GM12801 (cell line): ENCODE results near the gene OXNAD1.

ENCODE experiments used
- TF ChIP-seq, protein P1 (sequence below): IDR thresholded peaks from one replicate; pipeline ENCODE4 v1.5.1; 2011; ENCODE audit warnings: control low read depth; ENCODE audit not compliant: insufficient read length; ENCODE audit errors: extremely low read depth

The OXNAD1 gene

DNA sequence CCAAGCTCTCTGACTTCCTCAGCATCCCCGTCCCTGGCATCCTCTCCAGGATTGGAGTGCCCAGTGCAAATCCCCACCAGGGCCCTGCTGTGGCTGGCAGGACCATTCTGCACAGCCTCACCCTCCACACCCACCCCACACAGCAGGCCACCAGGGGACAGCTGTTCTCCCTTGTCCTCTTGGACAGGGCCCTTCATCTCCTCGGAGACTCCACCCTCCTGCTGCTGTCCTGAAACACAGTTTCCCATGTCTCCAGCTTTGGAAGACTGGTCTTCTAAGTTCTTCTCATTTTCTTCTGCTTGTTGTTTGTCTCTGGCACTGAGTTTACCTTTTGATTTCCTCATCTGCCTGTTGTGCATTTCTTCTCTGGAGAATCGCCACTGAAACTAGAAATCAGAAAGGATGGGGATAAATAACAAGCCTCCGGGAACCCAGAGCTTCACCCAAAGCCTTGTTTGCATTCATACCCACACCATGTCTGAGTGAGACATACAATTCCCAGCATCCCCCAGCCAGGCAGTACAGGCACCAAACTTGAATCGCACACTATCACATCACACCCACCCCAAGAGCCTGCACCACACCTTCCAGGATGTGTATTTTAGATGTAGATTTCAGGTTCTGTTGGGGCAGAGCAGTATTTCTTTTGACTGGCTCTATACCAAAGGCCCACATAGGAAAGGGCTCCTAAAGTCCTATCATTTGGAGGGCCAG is 52.0 kb downstream of the OXNAD1 start:
- TF ChIP-seq, protein P1, sequence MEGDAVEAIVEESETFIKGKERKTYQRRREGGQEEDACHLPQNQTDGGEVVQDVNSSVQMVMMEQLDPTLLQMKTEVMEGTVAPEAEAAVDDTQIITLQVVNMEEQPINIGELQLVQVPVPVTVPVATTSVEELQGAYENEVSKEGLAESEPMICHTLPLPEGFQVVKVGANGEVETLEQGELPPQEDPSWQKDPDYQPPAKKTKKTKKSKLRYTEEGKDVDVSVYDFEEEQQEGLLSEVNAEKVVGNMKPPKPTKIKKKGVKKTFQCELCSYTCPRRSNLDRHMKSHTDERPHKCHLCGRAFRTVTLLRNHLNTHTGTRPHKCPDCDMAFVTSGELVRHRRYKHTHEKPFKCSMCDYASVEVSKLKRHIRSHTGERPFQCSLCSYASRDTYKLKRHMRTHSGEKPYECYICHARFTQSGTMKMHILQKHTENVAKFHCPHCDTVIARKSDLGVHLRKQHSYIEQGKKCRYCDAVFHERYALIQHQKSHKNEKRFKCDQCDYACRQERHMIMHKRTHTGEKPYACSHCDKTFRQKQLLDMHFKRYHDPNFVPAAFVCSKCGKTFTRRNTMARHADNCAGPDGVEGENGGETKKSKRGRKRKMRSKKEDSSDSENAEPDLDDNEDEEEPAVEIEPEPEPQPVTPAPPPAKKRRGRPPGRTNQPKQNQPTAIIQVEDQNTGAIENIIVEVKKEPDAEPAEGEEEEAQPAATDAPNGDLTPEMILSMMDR = no peak

DNA sequence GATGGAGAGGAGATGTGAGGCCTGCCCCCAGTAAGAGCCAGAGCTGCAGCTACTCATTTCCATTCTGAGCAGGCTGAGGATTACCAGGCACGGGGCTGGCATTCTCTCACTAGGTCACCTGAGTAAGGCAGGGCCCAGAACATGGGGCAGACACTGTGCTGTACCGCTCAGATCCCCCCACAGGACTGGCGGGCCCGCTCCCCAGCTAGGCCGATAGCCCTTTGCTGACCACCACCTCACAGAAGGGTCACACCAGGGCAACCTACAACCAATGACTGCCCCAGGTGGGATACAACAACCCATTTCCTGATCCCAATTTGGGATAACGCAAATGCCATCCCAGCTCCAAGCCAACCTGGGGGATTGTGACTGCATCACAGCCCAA is 52.5 kb downstream of the OXNAD1 start:
- TF ChIP-seq, protein P1 = no peak

GRCh38 chr3:16318176-16318575 is 53.2 kb downstream of the OXNAD1 start:
- TF ChIP-seq, protein P1 = no peak

- TF ChIP-seq, protein P1 = no peak
Measured at GRCh38 chr3:16319307-16319706, 54.3 kb downstream of the OXNAD1 start.

GRCh38 chr3:16319723-16320122 is 54.7 kb downstream of the OXNAD1 start:
- TF ChIP-seq, protein P1 = no peak

GRCh38 chr3:16320711-16321110 is 55.7 kb downstream of the OXNAD1 start:
- TF ChIP-seq, protein P1 = no peak

- TF ChIP-seq, protein P1 = no peak
Measured at GRCh38 chr3:16322189-16322588, 57.2 kb downstream of the OXNAD1 start.
